Stomach (tissue), 4 donors: Measurements from ENCODE around the gene C16orf96.

Source experiments
- CTCF ChIP-seq, 7 experiments: fragments of 450-650 bp in 4 of 7; fragments of 200-600 bp in 3 of 7; sonication (generic) in 3 of 7; IDR thresholded peaks; one replicate each; pipeline ENCODE4 v1.5.1; 2016 to 2019; ENCODE audit warnings: antibody characterized with exemption in 7 of 7, control low read depth in 2 of 7, mild to moderate bottlenecking in 1 of 7
- POLR2A ChIP-seq, 4 donors: fragments of 450-650 bp; IDR thresholded peaks; one replicate each; pipeline ENCODE4 v1.6.1; 2016; ENCODE audit warnings: antibody characterized with exemption in 4 of 4, control low read depth in 2 of 4, mild to moderate bottlenecking in 1 of 4, moderate library complexity in 1 of 4

- TF ChIP-seq CTCF (IDR thresholded peaks at IDR 0.05) = peak in 2 of 7 experiments; percentile 5 to 25
- peak in 2 of 4 donors; percentile 85 to 87 for TF ChIP-seq POLR2A (IDR thresholded peaks at IDR 0.05)
Observed at GRCh38 chr16:4538350-4539235, 17.5 kb upstream of the C16orf96 start, which contains the start of gene CDIP1.
